CD4-positive, alpha-beta memory T cell (primary cell): ENCODE results near the gene EXOSC2. TPM values are rescaled to one million over a fixed set of nuclear protein-coding genes. Genes with fewer than 3 reads are reported as not detected.

Experiments
- CTCF ChIA-PET: fragments of 350-600 bp; sonication (Branson Sonifier 250); formaldehyde crosslinking; loops from one replicate; lab custom pipeline; 2021; ENCODE audit warnings: inconsistent platforms; ENCODE audit not compliant: partially characterized antibody; lab: Charles Lee
- POLR2A ChIA-PET: fragments of 350-600 bp; sonication (Branson Sonifier 250); formaldehyde crosslinking; loops from one replicate; lab custom pipeline; 2021; ENCODE audit not compliant: partially characterized antibody; lab: Charles Lee
- DNase-seq, 5 donors: peaks; one replicate each; pipeline versions ENCODE4 v3.0.0 to v3.0.0-alpha.2; 2020 to 2022; ENCODE audit warnings: mixed read lengths in 1 of 5
- H3K27ac ChIP-seq: one replicate; pipeline ENCODE4 v1.7.0; 2013; ENCODE audit warnings: low read depth, low read length
- H3K27me3 ChIP-seq: 2 replicates; pipeline ENCODE4 v1.7.0; 2013; ENCODE audit warnings: mild to moderate bottlenecking, low read length, moderate library complexity; ENCODE audit not compliant: insufficient read depth
- H3K36me3 ChIP-seq: 2 replicates; pipeline ENCODE4 v1.7.0; 2013; ENCODE audit warnings: mild to moderate bottlenecking, low read length, moderate library complexity; ENCODE audit not compliant: insufficient read depth
- H3K4me1 ChIP-seq: 2 replicates; pipeline ENCODE4 v1.7.0; 2013; ENCODE audit warnings: mild to moderate bottlenecking, low read length, moderate library complexity; ENCODE audit not compliant: insufficient read depth
- H3K4me3 ChIP-seq, 2 donors: one replicate each; pipeline ENCODE4 v1.7.0; 2013; ENCODE audit warnings: low read length in 2 of 2, mild to moderate bottlenecking in 1 of 2
- H3K9me3 ChIP-seq, 2 donors: one replicate each; pipeline ENCODE4 v1.7.0; 2013; ENCODE audit warnings: low read length in 2 of 2, control low read depth in 1 of 2; ENCODE audit not compliant: control insufficient read depth in 1 of 2
- H3K27ac Mint-ChIP-seq, 7 donors: one replicate each; pipeline ENCODE4 v1.8.0; 2020 to 2021; ENCODE audit warnings: mixed read lengths in 7 of 7, mild to moderate bottlenecking in 6 of 7, inconsistent platforms in 3 of 7, moderate library complexity in 3 of 7
- H3K27me3 Mint-ChIP-seq, 2 donors: one replicate each; pipeline ENCODE4 v1.8.0; 2020 to 2021; ENCODE audit warnings: mixed read lengths in 2 of 2
- H3K36me3 Mint-ChIP-seq, 2 donors: one replicate each; pipeline ENCODE4 v1.8.0; 2020 to 2021; ENCODE audit warnings: mixed read lengths in 2 of 2, inconsistent platforms in 1 of 2, mild to moderate bottlenecking in 1 of 2
- H3K4me1 Mint-ChIP-seq, 4 donors: one replicate each; pipeline ENCODE4 v1.8.0; 2020 to 2021; ENCODE audit warnings: mixed read lengths in 4 of 4, mild to moderate bottlenecking in 1 of 4
- H3K4me3 Mint-ChIP-seq, 8 donors: one replicate each; pipeline ENCODE4 v1.8.0; 2020 to 2021; ENCODE audit warnings: mixed read lengths in 8 of 8, mild to moderate bottlenecking in 7 of 8, moderate library complexity in 6 of 8, inconsistent platforms in 3 of 8
- H3K9me3 Mint-ChIP-seq, 8 donors: one replicate each; pipeline ENCODE4 v1.8.0; 2020 to 2021; ENCODE audit warnings: mixed read lengths in 8 of 8, mild to moderate bottlenecking in 5 of 8, inconsistent platforms in 3 of 8, moderate library complexity in 1 of 8
- intact Hi-C: fragments of 100-400 bp; cut with micrococcal nuclease; formaldehyde crosslinking; loops from one replicate; pipeline ENCODE4 v1.15.1; 2023
- polyA plus RNA-seq, 2 donors: library from polyadenylated mRNA; unstranded; fragments of 300-500 nt; fragmentation: Illumina TruSeq; gene quantifications; one replicate each; pipeline ENCODE4 v1.2.3, GENCODE V29; 2021
- total RNA-seq, 2 experiments: library from RNA; stranded (reverse); gene quantifications; one replicate each; pipeline ENCODE4 v1.2.3, GENCODE V29; 2021

The EXOSC2 gene
- total and polyA plus RNA-seq, 4 experiments from 2014 or later = 22.6 to 60.8 (median 39.6) TPM

DNA sequence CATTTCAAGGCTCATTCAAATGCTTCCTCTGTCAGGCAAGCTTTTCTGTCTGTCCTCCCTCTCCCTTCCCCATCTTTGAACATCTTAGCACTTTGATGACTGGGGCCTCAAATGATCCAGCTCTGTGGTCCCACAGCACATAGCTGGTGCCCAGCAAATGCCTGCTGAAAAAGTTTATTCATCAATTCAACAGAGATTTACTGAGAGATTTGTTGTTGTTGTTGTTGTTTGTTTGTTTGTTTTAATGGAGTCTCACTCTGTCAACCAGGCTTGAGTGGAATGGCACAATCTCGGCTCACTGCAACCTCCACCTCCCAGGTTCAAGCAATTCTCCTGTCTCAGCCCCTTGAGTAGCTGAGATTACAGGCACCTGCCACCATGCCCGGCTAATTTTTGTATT is 6.0 kb upstream of the EXOSC2 start:
- Histone ChIP-seq H3K4me1 (peaks cover 27% of the 10 kb centered on the region), H3K9me3 (no peaks in the 10 kb centered on the region), H3K27ac (no peak overlapping the region), H3K27me3 (no peaks in the 10 kb centered on the region), H3K4me3 (no peak overlapping the region), H3K36me3 (no peaks in the 10 kb centered on the region)
- Mint-ChIP-seq H3K4me3 (peak overlapping the region in 6 of 8 donors; percentile 29 to 65 (median 40)), H3K4me1 (peaks cover 13 to 39% (median 23%) of the 10 kb centered on the region in 4 donors), H3K27me3 (no peaks in the 10 kb centered on the region), H3K9me3 (peaks cover 0 to 4% (median 0%) of the 10 kb centered on the region in 8 donors), H3K36me3 (no peaks in the 10 kb centered on the region), H3K27ac (peak overlapping the region in 2 of 7 donors; percentile 8 to 59)
- intact Hi-C loops = loop anchor here (10.0 kb wide), 1 partner anchor 443 kb away; no protein-coding TSS in a partner anchor
- ChIA-PET CTCF (interaction anchor here (0.6 to 9.4 kb wide), 5 partner anchors 9 to 225 kb away, joined by 3 to 171 read pairs (median 3); no protein-coding TSS in a partner anchor), POLR2A (no interaction called here)
- DNase-seq = no peak

DNA sequence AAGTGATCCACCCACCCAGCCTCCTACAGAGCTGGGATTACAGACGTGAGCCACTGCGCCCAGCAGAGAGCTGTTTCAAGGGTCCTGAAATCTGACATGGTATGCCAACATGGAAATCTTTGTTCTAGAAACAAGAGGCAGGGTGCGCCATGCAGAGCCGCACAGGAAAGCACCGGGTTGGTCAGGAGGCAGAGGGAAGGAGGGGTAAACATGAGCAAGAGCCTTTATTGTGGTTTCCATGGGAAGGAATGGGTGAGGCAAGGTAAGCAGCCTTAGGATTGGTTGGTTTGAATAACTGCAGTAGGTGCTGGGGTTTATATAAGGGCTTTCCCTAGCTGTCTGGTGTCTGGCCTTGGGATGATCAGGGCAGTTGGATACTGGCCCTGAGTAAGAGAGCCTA is 5.5 kb upstream of the EXOSC2 start:
- ChIA-PET POLR2A (no interaction called here), CTCF (interaction anchor here (0.6 to 9.4 kb wide), 5 partner anchors 7 to 226 kb away, joined by 3 to 171 read pairs (median 3); no protein-coding TSS in a partner anchor)
- peak in 3 of 5 donors; percentile 30 to 51 (median 38) for DNase-seq

DNA sequence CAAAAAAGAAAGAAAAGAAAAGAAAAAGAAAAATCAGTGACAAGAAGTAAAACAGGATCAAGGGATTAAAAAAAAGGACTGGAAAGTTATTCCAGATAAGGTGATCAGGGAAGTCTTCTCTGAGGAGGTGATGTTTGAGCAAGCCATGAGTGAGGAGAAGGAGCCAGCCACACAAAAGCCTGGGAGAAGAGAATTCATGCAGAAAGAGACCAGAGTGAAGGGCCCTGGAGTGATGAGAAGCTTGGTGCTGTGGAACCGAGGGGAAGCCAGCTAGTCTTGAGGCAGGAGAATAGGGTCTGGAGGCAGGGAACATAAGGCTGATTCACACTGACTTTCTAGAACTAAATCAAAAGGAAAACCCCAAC is 4.0 kb upstream of the EXOSC2 start:
- Mint-ChIP-seq H3K4me3 (peak overlapping the region in 2 of 8 donors; percentile 14 to 63), H3K9me3 (peaks cover 0 to 4% (median 0%) of the 10 kb centered on the region in 8 donors), H3K27me3 (no peaks in the 10 kb centered on the region), H3K27ac (peak overlapping the region in 5 of 7 donors; percentile 13 to 80 (median 75)), H3K36me3 (peaks cover 0 to 9% of the 10 kb centered on the region in 2 donors), H3K4me1 (peaks cover 19 to 51% (median 34%) of the 10 kb centered on the region in 4 donors)
- Histone ChIP-seq H3K4me3 (no peak overlapping the region), H3K27ac (no peak overlapping the region), H3K27me3 (no peaks in the 10 kb centered on the region), H3K9me3 (no peaks in the 10 kb centered on the region), H3K36me3 (no peaks in the 10 kb centered on the region), H3K4me1 (peaks cover 40% of the 10 kb centered on the region)
- DNase-seq = no peak
- CTCF ChIA-PET = interaction anchor here (2.2 kb wide), 1 partner anchor 11 kb away, joined by 16 read pairs; no protein-coding TSS in a partner anchor
- POLR2A ChIA-PET = no interaction called here
- intact Hi-C loops = loop anchor here (10.0 kb wide), 1 partner anchor 445 kb away; no protein-coding TSS in a partner anchor

More for the DNA sequence above, 5.5 kb upstream of the EXOSC2 start:
- Histone ChIP-seq H3K27ac (no peak overlapping the region), H3K27me3 (no peaks in the 10 kb centered on the region), H3K36me3 (no peaks in the 10 kb centered on the region), H3K4me3 (peak overlapping the region in 1 of 2 donors; percentile 3), H3K4me1 (peaks cover 31% of the 10 kb centered on the region), H3K9me3 (no peaks in the 10 kb centered on the region)
- H3K4me1 Mint-ChIP-seq = peaks cover 14 to 41% (median 24%) of the 10 kb centered on the region in 4 donors
- H3K36me3 Mint-ChIP-seq = no peaks in the 10 kb centered on the region
- intact Hi-C loops = loop anchor here (10.0 kb wide), 1 partner anchor 443 kb away; no protein-coding TSS in a partner anchor
- peaks cover 0 to 4% (median 0%) of the 10 kb centered on the region in 8 donors for H3K9me3 Mint-ChIP-seq
- peak overlapping the region in 7 of 8 donors; percentile 40 to 84 (median 50) for H3K4me3 Mint-ChIP-seq
- peak overlapping the region in 4 of 7 donors; percentile 8 to 70 (median 50) for H3K27ac Mint-ChIP-seq
- no peaks in the 10 kb centered on the region for H3K27me3 Mint-ChIP-seq

DNA sequence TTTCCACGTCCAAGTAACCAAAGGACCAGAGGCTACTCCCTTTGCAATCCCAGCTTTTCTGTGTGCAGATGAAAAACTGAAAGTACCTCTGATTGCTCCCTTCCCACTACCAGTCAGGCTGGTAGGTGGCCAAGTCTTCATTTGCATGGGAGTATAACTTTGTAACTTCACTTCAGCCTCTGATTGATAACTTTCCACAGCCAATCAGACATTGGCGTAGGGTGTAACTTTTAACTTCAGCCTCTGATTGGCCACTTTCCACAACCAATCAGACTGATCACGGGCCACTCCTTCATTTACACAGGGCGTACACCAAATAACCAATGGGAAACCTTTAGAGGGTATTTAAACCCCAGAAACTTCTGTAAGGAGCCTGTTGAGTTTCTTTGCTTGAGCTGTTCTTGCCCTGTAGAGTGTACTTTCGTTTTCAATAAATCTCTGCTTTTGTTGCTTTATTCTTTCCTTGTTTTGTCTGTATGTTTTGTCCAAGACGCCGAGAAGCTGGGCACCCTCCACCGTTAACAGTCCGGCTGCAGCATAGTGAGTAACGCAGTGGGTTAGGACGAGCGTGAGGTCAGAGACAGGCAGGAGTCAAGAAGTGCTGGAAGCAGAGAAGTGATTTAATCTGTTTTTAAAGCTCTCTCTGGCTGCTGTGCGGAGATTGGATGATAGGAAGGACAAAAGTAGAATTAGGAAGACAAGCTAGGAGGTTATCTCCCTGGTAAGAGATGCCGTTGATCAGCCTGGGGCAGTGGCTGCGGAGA is 3.5 kb upstream of the EXOSC2 start:
- Mint-ChIP-seq H3K4me3 (peak overlapping the region in 2 of 8 donors; percentile 6 to 51), H3K27me3 (no peaks in the 10 kb centered on the region), H3K27ac (peak overlapping the region in 4 of 7 donors; percentile 13 to 79 (median 64)), H3K9me3 (peaks cover 0 to 4% (median 0%) of the 10 kb centered on the region in 8 donors), H3K36me3 (peaks cover 0 to 12% of the 10 kb centered on the region in 2 donors), H3K4me1 (peaks cover 22 to 55% (median 38%) of the 10 kb centered on the region in 4 donors)
- no peak for DNase-seq
- intact Hi-C loops = loop anchor here (5.0 to 10.0 kb wide), 3 partner anchors 108 to 1552 kb away; no protein-coding TSS in a partner anchor
- no peak overlapping the region for H3K4me3 ChIP-seq
- H3K4me1 ChIP-seq = peaks cover 46% of the 10 kb centered on the region
- POLR2A ChIA-PET = no interaction called here
- CTCF ChIA-PET = interaction anchor here (0.8 to 2.2 kb wide), 3 partner anchors 8 to 229 kb away, joined by 3 to 16 read pairs (median 3); no protein-coding TSS in a partner anchor
- H3K9me3 ChIP-seq = no peaks in the 10 kb centered on the region
- no peaks in the 10 kb centered on the region for H3K27me3 ChIP-seq
- no peak overlapping the region for H3K27ac ChIP-seq
- H3K36me3 ChIP-seq = no peaks in the 10 kb centered on the region

DNA sequence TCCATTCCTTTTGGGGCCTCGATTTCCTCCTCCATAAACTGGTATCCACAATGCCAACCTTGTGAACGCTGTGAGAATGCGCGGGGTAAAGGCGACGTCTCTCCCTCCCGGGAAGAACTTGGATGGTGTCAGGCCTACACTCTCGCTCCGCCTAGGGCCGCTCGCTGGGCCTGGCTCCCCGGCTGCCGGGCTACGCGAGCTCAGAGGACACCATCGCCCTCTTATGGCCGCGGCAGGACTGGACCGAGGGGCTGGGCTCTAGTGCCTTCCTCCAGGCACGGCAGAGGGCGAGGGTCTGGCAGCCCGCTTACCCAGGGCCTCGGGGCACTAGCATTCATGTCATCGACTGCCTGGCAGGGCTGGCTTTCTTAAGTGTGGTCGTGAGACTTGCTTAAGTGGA is 1.3 kb upstream of the EXOSC2 start:
- H3K4me1 Mint-ChIP-seq = peaks cover 37 to 72% (median 52%) of the 10 kb centered on the region in 4 donors
- no peak overlapping the region for H3K27ac ChIP-seq
- H3K9me3 Mint-ChIP-seq = peaks cover 0 to 1% (median 0%) of the 10 kb centered on the region in 8 donors
- H3K27ac Mint-ChIP-seq = no peak overlapping the region
- DNase-seq = no peak
- no peaks in the 10 kb centered on the region for H3K27me3 Mint-ChIP-seq
- no peaks in the 10 kb centered on the region for H3K27me3 ChIP-seq
- H3K36me3 ChIP-seq = peaks cover 14% of the 10 kb centered on the region
- ChIA-PET CTCF (interaction anchor here (1.5 to 2.2 kb wide), 4 partner anchors 8 to 174 kb away, joined by 3 to 24 read pairs (median 16); no protein-coding TSS in a partner anchor), POLR2A (interaction anchor here (1.9 kb wide), 1 partner anchor 10 kb away, joined by 13 read pairs; no protein-coding TSS in a partner anchor)
- H3K4me3 Mint-ChIP-seq = peak overlapping the region in 3 of 8 donors; percentile 93 to 99 (median 96)
- H3K4me1 ChIP-seq = peaks cover 53% of the 10 kb centered on the region
- H3K9me3 ChIP-seq = no peaks in the 10 kb centered on the region
- peaks cover 15 to 29% of the 10 kb centered on the region in 2 donors for H3K36me3 Mint-ChIP-seq
- H3K4me3 ChIP-seq = no peak overlapping the region
- intact Hi-C loops = loop anchor here (5.0 kb wide), 2 partner anchors 110 to 1550 kb away; no protein-coding TSS in a partner anchor

DNA sequence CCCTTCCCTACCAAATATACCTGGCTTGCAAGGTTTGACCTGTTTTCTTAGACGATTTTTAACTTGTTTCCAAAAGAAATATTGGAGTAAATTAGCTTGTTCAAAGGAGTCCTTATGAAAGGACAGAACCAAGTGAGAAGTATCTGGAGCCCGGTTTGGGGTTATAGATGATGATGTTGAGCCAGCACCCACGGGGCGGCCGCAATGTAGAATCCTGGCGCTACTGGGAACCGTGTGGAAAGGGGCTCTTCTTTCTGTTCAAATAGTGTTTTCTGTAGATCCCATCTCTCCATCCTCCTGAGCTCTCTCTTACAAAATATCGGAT is 517 bp upstream of the EXOSC2 start:
- ChIA-PET CTCF (interaction anchor here (0.9 to 2.2 kb wide), 9 partner anchors 9 to 228 kb away, joined by 3 to 24 read pairs (median 8); no protein-coding TSS in a partner anchor), POLR2A (interaction anchor here (0.8 to 1.9 kb wide), 9 partner anchors 8 to 432 kb away, joined by 3 to 21 read pairs (median 6); partner anchors contain the start of genes FUBP3 and NUP214)
- Mint-ChIP-seq H3K9me3 (peaks cover 0 to 1% (median 0%) of the 10 kb centered on the region in 8 donors), H3K4me3 (peak overlapping the region; percentile 92 to 99 (median 95)), H3K36me3 (peaks cover 17 to 35% of the 10 kb centered on the region in 2 donors), H3K4me1 (peaks cover 35 to 68% (median 48%) of the 10 kb centered on the region in 4 donors), H3K27me3 (no peaks in the 10 kb centered on the region), H3K27ac (peak overlapping the region; percentile 83 to 98 (median 96))
- H3K9me3 ChIP-seq = no peaks in the 10 kb centered on the region
- peaks cover 18% of the 10 kb centered on the region for H3K36me3 ChIP-seq
- no peak for DNase-seq
- intact Hi-C loops = loop anchor here (1.0 to 5.0 kb wide), 4 partner anchors 11 to 1549 kb away; no protein-coding TSS in a partner anchor
- no peaks in the 10 kb centered on the region for H3K27me3 ChIP-seq
- H3K4me1 ChIP-seq = peaks cover 45% of the 10 kb centered on the region
- peak overlapping the region; percentile 71 to 93 for H3K4me3 ChIP-seq
- H3K27ac ChIP-seq = peak overlapping the region; percentile 80
